GM18867 (cell line): Measurements from ENCODE around the gene SFTPA2.
A peak's percentile ranks its signal among the peaks of the same experiment; 100 is the strongest.
"Not testable (repeated sequence)": the region's sequence is repeated elsewhere in the genome, so short reads cannot be mapped to it uniquely, and the experiment has no call there.

Experiments used
- ATAC-seq: cut with Tn5 transposase; IDR thresholded peaks from one replicate; pipeline ENCODE4 v1.9.1; 2021; ENCODE audit warnings: mild to moderate bottlenecking, moderate library complexity; ENCODE audit not compliant: unreplicated experiment

Gene SFTPA2

DNA sequence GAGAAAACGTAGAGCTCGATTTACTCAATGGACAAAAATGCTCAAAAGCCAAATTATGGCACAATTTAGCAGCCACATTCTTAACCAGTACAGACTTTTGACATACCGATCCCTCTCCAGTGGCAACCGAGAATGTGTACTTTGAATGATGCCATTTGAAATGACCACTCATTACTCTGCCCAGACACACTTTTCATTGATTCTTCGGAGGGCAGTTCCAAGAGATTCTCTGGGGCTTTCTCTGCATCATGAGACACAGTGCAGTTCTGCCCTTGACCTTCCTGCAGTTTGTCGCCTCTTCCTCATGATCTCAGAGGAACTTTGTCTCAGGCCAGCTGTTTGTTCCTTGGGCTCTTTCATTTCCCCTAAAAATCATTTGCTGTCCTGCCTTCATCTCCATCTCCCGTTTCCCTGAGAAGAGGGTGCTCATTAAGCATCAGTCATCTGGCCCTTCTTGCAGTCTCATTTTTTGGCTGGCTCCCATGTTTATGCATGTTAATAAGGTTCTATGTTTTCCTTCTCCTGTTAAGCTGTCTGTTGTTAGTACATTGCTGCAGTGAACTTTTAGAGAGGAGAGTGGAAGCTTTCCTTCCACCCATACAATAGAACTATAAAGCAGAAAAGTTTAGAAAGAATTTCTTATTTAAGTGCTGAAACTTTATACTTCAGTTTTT is 43.5 kb downstream of the SFTPA2 start:
- not testable (repeated sequence) for ATAC-seq

DNA sequence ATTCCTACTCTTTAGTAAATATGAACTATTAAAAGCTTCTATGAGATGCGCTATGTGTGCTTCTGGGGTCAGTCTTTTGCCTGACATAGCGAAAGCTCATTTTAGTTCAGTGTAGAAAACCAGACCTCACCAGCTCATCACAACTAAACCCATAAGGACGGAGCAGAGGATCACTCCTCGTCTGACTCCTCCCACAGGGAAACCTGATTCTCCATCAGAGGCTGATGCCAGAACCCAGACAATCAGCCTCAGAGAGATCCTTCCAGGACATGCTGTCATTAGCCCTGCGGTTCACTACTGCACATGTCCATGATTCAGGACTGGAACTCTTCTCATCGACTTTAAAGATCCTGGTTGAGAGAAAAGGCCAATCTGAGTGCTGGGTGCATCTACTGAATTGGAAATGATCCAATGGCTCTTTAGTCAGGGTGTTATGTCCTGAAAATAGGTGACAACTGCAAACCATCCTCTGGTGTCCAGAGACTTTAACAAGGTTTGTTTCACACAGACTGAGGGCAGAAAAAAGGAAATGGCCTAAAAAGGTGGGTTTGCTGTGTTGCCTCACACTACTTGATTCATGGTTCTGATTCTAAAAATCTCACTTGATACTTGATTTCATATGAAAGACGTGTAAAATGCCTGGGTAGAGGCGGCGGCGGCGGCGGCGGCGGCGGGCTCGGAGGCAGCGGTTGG is 48.2 kb downstream of the SFTPA2 start, which contains the start of gene EIF5AL1:
Gene EIF5AL1 (plus strand): TSS at position 643 of the 693 bp plus-strand sequence. CDS start 117 bp downstream, outside the sequence.
- not testable (repeated sequence) for ATAC-seq

DNA sequence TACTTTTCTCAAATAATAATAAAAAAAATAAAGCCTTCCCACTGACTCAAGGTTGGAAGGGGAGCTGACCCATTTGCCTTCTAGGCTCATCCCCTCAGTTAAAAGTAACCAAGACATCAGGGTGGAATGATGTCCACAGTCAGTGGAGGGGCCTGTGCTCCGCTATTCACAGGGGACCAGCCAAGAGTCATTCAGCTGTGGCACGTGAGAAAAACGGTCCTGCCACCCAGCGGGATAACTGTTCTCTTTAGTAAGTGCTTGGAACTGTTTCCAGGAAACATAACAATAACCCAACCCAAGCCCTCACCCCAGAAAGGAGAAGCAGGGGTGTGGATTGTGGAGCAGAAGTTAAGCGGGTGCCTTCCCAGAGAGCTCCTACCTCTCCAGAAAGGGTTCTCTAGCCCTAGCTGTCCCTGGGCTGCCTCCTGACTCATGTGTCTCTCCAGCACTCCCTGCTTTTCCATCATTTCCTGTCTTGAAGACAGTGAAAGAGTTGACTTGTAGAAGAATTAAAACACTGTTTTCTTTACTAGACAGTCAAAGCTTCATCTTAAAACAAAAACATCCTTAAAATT is 50.2 kb downstream of the SFTPA2 start:
- not testable (repeated sequence) for ATAC-seq

DNA sequence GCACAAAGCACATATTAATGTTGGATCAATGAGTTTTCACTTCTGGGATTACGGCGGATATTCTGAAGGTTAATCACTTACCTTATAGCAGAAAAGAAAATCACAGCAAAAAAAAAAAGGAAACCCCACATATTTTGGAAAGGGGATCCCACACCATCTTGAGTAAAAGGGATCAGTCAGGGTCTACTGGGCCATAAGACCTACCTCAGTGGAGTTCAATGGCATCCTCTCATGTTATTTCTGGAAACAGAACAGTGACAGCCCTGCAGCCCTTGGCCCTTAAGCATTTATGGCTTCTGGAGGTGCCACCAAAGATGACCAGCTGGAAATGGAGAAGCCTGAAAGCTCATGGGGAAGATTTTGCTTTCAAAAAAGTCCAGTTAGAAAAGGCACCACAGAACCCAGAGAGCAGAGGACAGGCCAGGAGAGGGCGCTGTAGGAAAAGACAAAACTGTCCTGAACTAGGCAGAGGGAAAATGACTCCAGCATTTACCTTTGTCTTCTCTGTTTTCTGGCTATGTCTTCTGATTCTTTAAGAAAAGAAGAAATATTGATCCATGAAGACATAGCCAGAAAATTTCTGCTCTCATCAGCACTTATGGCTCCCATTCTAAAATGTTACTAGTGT is 50.8 kb downstream of the SFTPA2 start:
- ATAC-seq = peak; percentile 56

DNA sequence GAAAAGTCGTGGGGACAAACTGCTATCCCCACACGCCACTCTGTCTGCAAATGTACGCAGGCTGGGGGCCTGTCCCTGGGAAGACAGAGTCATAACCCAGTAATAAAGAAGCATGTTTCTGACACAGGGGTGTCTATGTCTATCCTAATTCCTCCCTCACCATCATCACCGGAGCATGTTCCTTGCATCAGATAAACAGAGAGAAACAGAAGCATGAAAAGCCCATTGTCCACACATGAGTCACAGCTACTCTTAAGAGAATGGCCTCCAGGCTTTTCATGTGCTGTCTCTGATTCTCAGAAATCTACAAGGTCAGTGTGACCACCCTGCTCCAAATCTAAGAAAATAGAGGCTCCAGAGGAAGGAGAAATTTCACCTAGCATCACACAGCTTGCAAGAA is 52.0 kb downstream of the SFTPA2 start:
- ATAC-seq = not testable (repeated sequence)

DNA sequence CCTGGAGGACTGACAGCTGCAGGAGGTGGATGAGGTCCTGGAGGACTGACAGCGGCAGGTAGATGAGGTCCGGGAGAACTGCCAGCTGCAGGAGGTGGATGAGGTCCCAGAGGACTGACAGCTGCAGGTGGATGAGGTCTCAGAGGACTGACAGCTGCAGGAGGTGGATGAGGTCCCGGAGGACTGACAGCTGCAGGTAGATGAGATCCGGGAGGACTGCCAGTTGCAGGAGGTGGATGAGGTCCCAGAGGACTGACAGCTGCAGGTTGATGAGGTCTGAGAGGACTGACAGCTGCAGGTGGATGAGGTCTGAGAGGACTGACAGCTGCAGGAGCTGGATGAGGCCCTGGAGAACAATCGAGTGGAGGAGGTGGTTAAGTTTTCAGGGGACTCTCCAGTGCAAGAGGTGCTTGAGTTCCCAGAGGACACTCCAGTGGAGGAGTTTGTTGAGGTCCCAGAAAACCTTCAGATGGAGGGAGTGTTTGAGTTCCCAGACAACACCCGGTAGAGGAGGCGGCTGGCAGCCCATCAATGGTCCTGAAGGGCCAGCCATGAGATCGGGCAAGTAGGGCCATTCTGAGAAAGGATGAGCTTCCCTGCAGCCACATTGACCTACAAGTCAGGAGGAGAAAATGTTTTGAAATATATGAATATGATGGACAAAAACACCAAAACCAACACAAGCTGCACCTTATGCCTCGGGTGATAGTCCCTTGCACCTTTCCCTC is 52.6 kb downstream of the SFTPA2 start:
- ATAC-seq = no peak
